Stimulated activated CD4-positive, alpha-beta T cell treated with anti-CD3 and anti-CD28 coated beads, TNF-alpha, amount 100 ng/mL, for 4 hours (primary cell): ENCODE results near the gene EVA1C.
"Not testable (repeated sequence)": the region's sequence is repeated elsewhere in the genome, so short reads cannot be mapped to it uniquely, and the experiment has no call there.

Experiments
- DNase-seq, 3 experiments: peaks; one replicate each; pipeline ENCODE4 v3.0.0-alpha.2; 2020; ENCODE audit warnings: low read depth in 3 of 3

The EVA1C gene

DNA sequence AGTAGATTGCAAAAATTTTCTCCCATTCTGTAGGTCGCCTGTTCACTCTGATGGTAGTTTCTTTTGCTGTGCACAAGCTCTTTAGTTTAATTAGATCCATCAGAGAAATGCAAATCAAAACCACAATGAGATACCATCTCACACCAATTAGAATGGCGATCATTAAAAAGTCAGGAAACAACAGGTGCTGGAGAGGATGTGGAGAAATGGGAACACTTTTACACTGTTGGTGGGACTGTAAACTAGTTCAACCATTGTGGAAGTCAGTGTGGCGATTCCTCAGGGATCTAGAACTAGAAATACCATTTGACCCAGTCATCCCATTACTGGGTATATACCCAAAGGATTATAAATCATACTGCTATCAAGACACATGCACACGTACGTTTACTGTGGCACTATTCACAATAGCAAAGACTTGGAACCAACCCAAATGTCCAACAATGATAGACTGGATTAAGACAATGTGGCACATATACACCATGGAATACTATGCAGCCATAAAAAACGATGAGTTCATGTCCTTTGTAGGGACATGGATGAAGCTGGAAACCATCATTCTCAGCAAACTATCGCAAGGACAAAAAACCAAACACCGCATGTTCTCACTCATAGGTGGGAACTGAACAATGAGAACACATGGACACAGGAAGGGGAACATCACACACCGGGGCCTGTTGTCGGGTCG is 21.8 kb upstream of the EVA1C start:
- DNase-seq = not testable (repeated sequence)

DNA sequence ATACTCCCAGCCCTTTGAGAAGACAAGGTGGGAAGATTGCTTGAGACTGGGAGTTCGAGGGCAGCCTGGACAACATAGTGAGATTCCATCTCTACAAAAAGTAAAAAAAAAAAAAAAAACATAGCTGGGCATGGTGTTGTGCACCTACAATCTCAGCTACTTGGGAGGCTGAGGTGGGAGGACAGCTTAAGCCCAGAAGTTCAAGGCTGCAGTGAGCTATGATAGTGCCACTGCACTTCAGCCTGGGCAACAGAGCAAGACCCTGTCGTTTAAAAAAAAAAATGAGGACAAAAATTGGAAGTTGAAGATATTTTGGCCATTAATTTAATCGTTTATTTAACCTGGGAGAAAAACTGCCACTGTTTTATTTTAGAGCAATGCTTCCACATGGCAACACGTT is 20.8 kb upstream of the EVA1C start:
- DNase-seq = no peak

DNA sequence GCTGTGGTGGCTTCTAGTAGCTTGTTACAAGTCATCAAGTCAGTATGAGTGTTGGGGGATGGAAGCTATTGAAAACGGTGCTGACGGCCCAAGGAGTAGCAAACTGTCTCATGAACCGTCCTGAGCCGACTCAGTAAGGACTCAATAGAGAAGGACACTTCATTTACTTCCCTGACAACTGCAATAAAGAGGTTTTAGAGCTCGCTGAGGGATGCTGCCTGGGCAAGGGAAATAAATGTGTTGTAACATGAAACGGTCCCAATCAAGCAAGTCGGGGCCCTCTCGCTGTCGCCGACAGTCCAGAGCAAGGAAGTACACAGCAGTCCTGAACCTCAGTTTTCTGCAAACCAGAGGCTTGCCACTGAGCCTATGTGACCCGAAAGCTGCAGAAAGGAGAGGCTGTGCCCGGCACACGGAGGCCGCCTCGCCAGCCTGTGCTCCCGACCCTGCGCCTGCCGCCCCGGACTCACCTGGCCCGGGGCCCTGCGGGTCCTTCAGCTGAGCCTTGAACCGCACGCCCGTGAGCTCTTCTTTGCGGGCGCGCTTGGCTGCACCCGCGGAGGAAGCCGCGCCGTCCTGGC is 20.1 kb upstream of the EVA1C start:
- no peak for DNase-seq

DNA sequence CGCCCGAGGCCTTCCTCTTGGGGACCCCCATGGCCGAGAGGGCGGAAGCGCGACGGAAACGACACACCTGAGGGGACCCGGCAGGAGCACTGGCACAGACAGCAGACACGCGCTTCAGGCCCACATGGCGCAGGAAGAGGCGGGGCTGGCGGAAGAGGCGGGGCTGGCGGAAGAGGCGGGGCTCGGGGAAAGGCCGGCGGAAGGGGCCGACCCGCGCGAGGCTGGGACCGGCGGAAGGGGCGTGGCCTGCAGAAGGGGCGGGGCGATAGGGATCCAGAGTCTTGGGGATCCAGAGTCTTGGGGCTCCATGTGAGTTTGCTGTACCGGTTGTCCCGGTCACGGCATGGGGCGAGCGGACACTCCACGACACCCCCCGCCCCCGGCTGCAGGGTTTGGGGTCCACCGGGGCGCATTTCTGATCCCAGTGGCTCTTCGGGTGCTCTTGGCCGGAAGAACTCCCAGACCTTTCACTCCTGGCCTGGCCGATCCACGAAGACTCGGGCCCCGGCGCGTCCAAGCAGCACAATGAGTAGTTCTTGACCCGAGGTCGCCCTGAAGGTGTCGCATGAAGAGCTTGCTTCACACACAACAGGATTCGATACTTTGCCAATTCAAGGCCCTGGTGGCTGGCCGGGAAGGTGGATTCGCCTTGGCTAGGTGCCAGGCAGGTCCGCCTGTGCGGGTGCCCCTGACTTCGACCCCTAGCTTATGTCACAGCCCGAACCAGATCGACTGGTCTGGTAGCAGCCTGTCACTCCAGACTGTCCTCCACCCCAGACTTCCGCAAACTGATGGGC is 19.4 kb upstream of the EVA1C start, which contains the start of gene URB1:
Gene URB1, minus strand, starts transcription at position 133 of the 797 bp plus-strand sequence. Its CDS starts 102 bp downstream, at position 31.
- DNase-seq = peak; percentile 92 to 97 (median 92)

DNA sequence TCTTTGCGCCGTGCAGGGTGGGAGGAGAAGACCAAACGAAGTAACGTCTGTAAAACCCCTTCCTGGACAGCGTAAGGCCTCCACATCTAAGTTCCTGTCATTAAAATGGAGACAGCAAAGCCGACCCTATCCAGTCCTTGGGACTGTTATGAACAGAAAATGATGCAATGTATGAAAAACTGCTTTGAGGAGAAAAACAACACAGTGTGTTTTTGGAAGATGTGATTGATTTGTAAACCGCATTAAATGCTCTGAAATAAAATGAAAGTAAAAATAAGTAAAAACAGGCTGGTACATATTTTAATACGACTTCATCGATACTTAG is 18.9 kb upstream of the EVA1C start:
- DNase-seq = no peak

DNA sequence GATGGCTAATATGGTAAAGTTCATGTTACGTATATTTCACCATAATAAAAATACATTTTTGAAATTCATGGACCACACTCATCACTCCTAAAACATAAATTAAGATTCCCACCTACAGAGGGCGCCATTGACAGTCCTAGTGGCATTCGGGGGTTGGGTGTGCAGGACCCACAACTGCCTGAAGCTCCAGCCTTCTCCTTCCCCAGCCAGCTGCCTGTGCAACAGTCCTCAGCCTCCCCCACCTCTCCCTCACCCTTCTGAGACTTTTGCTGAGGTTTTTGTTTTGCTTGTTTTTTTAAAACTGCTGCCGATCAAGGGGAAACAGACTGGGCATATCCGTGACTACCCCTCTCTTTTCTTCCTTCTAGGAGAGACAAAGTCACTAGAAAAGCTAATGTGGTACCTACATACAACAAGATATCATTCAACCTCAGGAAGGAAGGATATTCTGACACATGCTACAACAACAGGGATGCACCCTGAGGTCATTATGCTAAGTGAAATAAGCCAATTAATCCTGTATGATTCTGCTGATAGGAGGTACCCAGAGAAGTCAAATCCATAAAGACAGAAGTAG is 9.2 kb upstream of the EVA1C start:
- DNase-seq = peak in 2 of 3 experiments; percentile 3 to 28

DNA sequence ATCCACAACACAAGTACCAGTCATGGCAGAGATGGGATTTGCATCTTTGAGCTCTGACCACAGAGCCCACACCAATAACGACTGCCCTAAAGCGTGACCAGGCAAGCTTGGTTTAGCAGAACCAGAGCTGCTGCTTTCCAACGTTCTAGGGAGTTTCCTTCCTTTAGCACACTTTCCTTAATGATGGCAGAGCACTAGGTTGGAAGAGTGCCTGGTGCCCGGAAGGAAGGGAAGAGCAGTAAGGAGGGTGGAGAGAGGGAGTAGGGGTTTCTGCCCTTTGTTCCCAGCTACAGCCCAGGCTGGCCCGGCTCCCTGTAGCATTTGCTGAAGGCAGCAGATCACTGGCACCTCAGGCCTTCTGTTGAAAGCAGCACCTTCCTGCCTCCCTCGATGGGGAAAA is 6.1 kb upstream of the EVA1C start:
- DNase-seq = no peak

DNA sequence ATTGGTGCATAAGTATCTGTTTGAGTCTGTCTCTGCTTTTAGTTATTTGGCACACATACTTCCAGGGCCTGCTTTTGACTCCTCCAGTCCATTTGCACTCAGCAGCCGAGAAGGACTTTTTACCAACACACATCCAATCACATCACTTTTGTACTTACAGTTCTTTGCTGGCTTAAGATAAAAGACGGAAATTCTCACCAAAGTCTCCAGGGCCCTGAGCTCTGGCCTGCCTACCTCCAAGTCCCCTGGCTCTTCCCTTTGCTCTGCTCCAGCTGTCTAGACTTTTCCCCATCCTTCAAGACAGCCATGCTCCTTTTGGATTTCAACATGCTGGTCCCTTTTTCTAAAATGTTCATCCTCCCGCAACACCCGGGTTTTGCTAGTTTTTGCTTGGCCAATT is 2.2 kb upstream of the EVA1C start:
- DNase-seq = no peak

DNA sequence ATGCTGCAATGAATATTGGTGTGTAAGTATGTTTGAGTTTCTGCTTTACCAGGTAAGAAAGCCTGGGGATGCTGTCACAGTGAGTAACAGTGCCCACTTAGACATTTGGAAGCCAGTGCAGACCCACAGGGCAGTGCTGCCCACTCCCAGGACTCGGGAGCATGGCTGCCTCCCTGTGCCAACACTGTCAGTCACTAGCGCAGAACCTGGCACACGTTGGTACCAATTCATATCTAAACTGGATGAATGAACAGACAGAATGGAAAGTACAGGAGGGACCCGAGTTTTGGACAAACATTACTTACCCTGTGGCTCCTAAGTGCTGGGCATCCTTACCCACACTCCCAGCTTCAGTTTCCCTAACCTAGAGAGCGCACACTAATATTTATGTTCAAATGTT is 1.6 kb upstream of the EVA1C start:
- no peak for DNase-seq

DNA sequence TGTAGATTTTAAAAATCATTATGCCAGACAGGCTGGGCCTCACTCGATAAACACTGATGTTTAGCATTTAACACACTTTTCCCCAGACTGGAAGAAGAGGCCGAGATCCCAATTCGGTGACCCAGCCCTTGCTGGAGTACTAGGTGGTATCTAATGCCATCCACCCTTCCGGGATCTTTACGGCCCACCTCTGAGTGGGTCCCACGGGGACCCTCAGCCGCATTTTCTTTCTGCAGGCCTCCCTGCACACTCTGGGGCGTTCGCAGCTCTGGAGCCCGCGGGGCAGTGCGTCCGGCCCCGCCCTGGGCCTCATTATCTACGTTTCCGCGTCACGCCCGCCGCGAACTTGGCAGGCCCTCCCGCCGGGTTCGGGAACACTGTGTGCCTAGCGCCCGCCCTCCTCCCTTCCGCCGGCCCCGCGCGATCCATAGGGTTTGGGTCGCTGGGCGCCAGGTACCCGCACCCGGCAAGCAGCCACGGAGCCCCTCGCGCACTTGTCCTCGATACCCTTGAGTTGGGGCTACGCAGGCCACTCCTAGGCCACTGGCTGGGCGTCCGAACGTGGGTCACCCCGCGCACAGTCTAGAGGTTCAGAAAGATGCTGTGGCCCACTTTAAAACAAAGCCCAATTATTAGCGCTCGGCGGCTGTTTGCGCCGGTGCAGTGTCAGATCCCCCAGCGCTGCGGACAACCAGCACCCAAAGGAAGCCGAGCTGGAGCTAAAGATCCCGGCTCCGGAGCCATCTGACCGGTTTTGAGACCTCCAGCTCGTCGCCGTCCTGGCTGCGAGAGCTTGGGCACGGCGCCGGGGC is 950 bp upstream of the EVA1C start:
- DNase-seq = peak; percentile 36 to 50 (median 37)

DNA sequence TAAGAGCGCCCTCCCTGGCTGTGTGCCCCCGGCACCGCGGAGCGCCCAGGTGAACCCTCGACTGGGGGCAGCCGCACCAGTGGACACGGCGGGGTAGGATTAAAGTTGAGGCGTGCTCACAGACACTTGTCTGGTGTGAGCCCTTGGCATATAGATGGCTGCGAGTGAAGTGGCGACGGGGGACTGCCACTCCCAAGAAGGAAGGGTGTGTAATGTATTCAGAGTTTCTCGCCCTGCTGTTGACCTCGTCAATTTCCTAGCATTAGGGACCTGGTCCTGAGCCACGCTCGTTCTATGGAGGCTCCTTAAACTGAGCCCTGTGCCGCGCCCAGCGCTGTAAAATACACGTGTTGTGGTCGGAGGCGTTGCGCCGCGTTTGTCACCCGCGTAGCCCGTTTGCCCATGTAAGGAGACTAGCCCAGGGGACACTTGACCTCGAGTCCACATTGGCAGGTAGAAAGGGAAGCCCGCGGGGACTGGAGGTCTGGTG is 554 bp downstream of the EVA1C start:
- peak in 1 of 3 experiments; percentile 35 for DNase-seq

DNA sequence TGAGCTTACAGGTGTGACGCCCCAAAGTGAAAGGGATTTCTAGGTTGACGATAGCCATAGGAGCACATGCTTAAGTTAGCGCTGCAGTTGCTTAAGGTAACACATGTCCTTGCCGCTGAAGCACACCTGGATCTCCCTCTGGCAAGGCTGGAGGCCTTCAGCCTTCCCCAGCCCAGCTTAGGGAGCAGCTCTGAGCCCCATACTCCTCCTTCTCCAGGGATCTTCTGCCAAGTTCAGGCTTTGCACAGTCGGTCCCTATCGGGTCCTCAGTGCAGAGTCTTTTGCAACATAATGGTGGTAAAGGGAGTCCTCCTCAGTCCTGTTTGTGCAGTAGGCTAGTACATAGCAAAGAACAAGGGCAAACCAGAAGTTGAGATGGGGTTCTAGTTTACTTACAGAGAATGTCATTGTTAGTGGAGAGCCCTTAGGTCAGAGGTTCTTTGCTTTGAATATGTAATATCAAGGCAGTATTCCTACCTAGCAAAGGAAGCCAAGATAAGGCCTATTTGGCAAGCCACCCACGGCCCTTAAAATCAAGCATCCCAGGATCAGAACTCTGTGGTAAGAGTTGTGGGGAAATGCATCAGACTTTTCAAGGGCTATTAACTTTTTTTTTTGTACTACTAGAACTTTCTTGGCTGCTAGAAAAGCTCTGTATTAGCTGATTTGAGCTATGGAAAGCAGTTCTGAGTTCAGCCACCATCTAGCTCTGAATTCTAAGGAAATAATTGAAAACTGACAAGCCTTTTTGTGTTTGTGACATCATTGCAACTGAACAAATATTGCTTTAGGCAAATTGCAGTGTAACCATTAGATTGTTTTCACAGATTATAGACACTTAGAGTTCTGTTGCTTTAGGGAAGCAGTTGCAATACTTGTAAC is 1.4 kb downstream of the EVA1C start:
- DNase-seq = no peak

DNA sequence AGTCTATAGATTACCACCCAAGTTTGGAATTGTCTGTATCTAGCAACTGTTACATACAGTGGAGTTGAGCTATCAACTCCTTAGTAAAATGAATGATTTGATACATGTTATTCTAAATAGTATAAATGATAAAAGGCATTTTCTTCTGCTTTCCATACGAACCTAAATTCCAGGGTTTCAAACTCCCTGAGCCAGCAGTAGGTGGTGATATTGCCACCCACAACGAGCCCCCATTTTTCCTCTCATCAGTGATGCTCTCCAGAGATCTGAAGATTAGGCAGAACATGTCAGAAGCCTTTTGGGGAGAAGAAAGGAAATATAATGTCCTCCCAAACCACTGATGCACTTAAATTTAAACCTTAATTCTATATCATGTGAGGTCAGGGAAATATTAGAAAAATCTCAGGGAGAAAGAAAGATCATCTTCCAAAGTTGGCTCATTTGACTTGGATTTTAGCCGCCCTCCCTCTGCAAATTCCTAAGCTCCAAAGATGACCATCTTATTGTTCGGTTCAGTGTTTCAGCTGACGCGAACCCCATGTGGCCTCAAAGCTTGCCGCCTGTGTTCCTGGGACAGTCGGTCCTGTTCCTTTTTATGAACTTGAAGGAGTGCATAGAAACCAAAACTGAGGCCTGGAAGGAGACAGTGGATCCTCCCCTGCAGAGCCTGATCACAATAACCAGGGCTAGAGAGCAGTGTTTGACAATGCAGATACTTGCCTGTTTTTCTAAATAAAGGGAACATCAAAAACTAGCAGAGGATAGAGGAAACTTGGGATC is 2.3 kb downstream of the EVA1C start:
- no peak for DNase-seq

DNA sequence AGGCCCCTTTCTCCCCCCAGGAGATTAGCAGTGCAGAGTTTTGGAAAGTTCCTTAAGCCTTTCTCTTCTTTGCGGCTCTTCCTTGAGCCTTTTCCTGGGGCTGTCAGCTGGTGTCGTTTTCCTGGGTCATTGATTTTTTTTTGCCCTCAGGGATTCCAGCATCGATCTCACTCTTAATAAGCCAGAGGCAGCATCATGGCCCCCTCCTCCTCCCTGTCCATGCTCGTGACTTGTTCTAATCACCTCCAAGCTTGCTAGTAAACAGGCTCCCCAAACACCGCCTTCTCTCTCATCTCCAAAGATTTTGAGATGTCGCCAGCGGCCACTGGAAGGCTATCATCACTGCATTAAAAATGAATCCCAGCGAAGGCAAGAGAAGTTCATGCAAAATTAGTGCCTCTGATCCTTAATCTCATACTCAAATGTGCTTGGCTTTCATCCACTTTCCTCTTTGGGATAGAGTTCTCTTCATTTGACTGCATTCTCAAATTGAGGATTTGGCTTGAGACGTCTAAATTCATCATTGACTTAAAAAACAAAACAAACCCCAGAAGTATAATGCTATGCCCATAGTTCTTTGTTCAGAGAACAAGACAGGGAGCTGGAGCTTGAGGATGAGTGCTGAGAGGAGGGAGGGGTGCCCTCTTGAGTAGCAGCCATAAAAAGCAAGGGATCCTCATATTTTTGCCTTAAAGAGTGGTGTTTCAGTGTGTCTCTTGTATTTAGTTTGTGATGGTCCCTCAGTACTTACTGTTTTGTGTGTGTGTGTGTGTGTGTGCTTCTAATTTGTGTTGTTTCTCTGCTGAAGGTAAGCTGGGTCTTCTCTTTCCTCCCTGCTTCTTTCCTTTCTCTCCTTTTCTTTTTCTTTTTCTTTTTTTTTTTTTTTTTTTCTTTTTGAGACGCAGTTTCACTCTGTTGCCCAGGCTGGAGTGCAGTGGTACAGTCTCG is 3.2 kb downstream of the EVA1C start:
- DNase-seq = no peak

DNA sequence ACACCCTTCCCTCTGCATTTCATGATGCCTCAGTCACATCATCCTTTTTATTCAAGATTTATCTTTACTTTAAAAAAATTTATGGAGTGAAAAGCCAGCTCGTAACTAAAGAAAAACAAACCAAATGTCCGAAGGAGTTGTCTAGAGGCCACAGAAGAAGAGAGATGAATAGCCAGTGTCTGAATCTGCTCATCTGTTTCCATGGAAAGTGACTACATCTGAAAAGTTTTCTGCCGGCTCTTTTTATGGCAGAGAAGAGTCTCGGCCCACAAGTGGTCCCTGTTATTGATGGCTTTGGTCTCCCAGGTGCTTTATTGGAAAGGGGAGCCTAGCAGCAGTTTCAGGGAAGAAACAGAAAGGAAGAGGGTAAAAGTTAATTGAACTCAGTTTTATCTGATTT is 5.6 kb downstream of the EVA1C start:
- DNase-seq = no peak

DNA sequence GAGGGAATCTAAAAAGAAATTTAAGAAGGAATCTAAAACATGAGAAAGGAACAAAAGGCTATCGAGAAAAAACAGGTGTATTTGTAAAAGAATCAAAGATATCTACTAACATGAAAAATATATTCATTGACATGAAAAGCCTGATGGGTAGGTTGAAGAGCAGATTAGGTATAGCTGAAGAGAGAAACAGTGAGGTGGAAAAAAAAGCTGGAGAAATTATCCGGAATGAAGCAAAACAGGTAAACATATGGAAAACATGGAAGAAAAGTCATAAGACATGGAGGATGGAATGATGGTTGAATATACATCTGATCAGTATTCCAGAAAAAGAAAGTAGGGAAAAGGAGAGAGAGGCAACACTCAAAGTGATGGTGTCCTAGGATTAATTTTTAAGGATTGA is 9.6 kb downstream of the EVA1C start:
- no peak for DNase-seq

DNA sequence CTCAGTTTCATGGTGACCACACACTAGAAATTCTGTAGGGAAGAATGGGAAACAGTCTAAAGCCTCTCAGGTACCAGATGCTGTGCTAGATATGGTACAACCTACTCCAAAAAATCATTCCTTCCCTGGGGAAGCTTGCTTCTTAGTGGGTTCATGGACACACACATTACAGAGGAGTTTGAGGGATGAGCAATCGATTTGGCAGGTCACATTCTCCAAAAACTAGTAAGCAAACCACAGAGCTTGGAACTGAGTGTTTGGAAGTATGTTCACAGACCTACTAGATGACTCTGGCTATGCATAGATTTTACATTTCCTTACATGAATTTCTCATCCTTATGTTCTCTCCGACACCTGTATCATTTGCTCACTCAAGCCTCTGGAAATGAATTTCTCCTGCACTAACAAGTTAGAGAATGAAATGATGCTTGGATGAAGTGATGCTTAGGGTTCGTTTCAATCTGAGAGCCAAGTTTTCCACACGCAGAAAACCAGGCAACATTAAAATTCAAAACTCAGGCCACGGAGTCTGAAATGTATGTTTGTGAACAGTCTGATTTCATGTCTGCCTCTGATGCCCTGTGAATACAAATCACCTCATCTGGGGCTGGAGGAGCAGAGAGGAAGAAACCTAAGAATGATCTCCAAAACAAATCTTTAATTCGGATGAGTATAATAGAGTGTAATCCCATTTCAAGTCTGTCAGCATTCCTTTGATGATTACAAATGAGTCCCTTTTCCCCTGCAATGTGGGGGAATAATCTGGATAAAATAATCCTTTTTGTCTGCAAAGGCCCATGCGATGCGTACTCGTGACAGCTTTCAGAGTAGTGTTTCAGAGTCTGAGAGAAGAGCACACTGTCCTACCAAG is 11.0 kb downstream of the EVA1C start:
- DNase-seq = no peak

DNA sequence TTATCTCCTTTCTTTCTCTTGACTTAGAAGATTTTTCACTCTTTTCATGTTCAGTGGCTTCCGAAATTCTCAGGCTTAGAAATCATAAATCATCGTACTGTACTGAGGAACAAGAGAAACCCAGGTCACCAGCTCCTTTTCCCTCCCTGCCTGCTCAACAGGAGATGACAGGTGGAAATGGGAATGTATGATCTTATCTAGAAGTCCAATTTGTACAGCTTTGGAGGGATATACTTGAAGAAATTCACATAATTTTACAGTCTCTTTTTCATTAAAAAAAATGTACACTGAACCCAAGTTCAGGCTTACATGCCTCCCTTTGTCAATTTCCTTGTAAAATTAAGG is 11.7 kb downstream of the EVA1C start:
- no peak for DNase-seq
